ENCODE measurements around the gene COL8A2.

DNA sequence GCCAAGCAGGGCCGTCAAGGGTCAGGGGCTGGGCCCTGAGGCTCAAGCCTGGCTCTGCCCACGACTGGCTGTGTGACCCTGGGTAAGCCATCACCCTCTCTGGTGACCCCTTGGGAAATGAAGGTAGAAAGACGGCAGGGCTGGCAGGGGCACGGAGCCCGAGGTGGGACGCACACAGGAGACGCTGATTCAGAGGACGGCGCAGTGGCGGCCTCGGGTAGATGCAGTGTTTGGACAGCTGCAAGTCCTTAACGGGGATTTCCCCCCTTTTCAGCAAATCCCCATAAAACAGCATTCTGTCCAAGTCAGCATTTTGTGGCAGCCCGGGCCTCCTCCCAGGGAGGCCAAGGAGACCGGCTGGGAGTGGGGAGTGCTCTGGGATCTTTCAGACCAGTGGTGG, 16.7 kb downstream of the COL8A2 start:
- TF ChIP-seq CTCF (IDR thresholded peaks at IDR 0.05; ENCODE audit: low read depth, low read length) (no peak), POLR2A (IDR thresholded peaks at IDR 0.05; ENCODE audit: extremely low read depth, insufficient read length) (no peak)
